ENCODE results near the gene SLC2A13.
"Not testable (repeated sequence)": the region's sequence is repeated elsewhere in the genome, so short reads cannot be mapped to it uniquely, and the experiment has no call there.

SLC2A13 gene

DNA sequence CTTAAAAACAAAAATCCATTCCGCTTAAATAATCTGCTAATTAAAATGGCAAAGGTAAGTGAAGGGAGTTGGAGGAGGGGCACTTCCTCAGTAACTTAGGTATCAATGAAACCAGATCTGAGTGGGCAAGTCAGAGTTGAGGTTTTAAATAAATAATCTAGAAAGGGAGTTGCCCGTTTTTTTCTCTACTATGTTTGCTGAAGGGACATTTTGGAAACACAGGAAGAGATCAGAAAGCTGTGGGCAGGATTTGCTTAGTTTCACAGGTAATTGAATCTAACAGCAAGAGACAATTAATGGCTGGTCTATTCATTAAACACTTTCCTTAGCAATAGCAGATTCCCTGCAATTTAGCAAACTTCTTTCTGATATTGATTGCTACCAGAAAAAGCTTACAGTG is 300.2 kb downstream of the SLC2A13 start:
- DNase-seq (ENCODE audit: low read depth) = no peak

DNA sequence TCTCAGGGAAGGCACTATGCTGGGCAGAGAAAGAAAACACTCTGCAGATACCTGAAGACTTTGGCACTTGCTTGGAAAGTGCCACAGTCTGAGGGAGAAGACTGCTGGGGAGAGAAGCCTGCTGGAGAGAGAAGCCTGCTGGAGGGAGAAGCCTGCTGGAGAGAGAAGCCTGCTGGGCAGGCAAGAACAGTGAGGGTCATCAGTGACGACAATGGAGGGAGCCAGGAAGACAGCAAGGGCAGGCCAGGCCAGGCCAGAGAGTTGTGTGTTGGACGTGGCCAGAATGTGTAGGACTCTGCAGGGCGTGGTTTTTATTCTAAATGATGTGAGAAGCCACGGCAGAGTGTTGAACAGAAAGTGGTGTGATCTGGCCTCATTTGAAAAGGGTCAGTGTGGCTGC is 301.0 kb downstream of the SLC2A13 start:
- DNase-seq (ENCODE audit: low read depth) = no peak

DNA sequence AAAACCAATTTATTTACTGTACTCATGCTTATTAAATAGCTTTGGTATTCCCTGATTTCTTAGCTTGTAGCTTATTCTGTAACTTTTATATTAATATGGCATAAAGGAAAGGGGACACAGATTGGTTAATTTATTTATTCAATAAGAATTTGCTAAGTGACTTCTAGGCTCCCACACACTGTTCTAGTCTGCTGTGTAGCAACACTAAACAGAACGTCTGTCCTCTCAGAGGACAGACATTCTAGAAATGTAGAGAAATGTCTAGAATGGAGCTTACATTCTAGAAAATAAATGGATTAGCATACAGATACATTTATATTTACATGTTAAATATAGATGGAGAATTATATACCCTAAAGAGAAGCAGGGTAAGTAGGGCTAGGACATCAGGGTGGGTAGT is 301.4 kb downstream of the SLC2A13 start:
- no peak for DNase-seq (ENCODE audit: low read depth)

DNA sequence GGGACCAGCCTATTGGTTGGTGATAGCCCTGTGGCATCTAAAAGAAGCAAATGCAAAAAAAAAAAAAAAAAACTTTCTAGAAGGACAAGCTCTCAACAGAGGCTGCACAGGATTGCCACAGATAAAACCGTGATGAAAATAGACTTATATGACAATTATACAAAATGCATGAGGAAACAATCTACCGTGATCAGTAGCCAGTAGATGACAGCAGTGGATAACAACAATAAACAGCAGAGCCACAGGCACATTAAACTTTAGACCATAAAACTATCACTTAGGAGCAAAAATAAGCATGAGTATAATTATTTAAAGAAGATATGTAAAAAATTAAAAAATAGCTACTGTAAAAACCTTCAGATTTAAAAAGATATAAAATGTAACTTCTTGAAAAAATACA is 302.7 kb downstream of the SLC2A13 start:
- DNase-seq (ENCODE audit: low read depth) = no peak

DNA sequence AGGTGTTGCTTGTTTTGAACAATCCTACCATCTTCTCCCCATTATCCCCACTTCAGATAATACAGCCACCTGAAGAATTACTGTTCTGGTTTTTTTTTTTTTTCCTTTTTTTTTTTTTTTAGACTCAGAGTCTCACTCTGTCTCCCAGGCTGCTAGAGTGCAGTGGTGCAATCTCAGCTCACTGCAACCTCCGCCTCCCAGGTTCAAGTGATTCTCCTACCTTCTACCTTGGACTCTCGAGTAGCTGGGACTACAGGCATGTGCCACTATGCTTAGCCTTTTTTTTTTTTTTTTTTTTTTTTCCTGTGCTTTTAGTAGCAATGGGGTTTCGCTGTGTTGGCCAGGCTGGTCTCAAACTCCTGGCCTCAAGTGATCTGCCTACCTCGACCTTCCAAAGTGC is 306.9 kb downstream of the SLC2A13 start:
- DNase-seq (ENCODE audit: low read depth) = no peak

DNA sequence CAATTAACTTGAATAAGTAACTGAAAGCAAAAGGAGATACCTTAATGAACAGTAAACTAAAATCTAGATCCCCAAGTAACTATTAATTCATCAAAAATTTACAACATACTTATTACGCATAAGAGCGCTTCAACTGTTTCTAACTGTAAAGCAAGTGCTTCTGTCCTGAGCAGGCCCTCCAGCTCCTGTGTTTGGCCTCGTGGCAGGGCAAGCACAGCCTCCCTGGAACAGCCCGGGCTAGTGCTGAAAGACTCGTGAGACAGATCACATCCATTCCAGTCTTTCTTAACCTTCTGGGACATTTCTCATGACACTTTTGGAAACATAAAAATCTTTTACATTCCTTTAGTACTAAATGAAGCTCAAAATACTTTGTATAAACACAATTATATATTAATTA is 307.5 kb downstream of the SLC2A13 start:
- no peak for DNase-seq (ENCODE audit: low read depth)

DNA sequence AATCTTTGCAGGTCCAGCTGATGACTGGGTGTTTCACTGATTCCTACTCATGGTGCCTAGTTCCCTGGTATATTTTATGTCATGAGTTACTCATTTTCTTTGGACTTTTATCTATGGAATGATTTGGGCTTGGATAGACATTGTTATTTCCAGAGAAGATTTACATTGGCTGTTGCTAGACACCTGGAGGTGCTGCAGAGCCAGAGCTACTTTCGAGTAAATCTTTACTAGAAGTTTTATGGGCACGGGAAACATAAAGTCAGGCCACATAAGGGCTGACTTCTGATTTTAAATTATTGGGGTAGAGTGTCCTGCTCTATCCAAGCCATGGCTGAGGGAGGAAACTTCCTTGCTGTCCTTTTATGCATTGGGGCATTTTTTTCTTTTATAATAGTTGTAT is 310.4 kb downstream of the SLC2A13 start:
- DNase-seq (ENCODE audit: low read depth) = no peak

DNA sequence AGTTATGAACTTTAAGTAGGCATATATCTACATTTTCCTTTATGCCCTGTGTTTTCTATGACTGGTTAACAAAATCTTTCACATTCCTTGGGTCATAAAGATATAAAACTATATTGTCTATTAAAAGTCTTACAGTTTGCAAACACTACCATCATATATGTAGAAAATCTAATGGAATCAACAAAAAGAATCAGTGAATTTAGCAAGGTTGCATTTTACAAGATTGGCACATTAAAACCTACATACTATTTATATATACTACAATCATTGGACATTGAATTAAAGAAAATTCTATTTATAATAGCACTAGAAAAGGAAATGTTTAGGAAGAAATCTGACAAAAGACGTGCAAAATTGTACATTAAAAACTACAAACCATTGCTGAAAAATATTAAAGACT is 312.9 kb downstream of the SLC2A13 start:
- no peak for DNase-seq (ENCODE audit: low read depth)

DNA sequence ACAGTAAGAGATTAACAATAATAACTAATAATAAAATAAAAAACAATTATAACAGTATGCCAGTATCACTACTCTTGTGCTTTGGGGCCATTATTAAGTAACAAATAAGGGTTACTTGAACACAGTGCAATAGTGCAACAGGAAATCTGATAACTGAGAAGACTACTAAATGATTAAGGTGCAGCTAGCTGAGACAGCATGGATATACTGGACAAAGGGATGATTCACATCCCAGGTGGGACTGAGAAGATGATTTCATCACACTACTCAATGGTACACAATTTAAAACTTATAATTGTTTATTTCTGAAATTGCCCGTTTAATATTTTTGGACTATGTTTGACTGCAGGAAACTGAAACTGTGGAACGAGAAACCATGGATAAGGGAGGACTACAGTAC is 317.6 kb downstream of the SLC2A13 start:
- no peak for DNase-seq (ENCODE audit: low read depth)

DNA sequence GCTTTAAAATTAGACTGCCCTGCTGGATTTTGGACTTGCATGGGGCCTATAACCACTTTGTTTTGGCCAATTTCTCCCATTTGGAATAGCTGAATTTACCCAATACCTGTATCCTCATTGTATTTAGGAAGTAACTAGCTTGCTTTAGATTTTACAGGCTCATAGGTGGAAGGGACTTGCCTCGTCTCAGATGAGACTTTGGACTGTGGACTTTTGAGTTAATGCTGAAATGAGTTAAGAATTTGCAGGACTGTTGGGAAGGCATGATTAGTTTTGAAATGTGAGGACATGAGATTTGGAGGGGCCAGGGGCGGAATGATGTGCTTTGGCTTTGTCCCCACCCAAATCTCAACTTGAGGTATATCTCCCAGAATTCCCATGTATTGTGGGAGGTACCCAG is 320.1 kb downstream of the SLC2A13 start:
- DNase-seq (ENCODE audit: low read depth) = not testable (repeated sequence)

DNA sequence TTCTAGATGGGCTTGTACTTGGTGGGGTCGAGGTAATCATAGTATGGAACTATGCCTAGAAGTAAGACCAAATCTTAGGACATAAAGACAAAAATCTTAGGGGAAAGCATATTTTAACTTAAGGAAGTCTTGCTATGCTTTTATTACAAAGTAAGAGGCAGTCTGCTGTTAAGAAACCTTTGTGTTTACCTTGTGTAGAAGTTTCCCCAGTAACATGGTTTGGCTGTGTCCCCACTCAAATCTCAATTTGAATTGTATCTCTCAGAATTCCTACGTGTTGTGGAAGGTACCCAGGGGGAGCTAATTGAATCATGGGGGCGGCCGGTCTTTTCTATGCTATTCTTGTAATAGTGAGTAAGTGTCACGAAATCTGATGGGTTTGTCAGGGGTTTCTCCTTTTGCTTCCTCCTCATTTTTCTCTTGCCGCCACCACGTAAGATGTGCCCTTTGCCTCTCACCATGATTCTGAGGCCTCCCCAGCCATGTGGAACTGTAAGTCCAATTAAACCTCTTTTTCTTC is 323.8 kb downstream of the SLC2A13 start:
- no peak for DNase-seq (ENCODE audit: low read depth)

DNA sequence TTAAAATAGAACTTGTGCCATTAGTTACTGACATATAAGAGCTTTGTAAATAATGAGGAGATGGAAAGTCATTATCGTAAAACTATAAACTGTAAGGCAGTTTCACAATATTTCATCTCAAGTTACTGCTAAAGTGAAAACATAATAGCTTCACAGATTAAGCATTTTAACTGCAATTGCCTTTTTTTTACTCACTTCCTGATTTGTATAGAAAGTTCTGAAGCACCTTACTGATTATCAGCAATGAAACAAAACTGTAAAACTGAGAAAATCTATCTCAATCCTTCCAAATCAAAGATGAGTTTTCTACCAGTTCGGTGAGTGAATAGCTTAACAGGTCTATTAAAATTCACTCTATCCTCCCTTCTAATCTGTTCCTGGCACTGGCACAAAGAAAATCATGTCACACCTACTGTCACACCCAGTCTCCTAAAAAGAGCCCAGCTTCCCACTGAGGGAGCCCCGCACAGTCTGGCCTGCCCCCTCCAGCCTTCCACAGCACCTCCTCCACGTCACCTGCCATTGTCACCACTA is 324.9 kb downstream of the SLC2A13 start:
- no peak for DNase-seq (ENCODE audit: low read depth)

DNA sequence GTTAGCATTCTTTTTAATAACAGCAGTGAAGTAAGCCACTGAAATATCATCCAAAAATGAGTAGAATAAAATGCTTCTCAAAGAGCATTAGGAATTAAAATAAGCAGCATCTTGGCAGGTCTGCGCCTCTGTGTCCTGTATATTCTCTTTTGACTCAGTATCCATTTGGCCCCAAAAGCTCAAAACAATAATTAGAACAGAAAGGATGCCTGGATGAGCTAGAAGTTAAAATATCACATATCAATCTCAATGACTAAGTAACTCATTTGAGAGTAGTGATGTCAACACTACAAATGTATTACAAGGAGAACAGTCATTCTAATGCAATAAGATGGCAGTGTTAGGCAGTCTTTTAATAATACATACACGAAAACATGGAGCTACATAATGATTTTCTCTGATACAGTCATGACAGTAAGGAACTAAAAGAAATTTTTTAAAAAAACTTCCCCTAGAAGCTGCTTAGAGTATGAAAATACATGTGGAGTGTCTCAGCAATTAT is 325.4 kb downstream of the SLC2A13 start:
- DNase-seq (ENCODE audit: low read depth) = no peak

DNA sequence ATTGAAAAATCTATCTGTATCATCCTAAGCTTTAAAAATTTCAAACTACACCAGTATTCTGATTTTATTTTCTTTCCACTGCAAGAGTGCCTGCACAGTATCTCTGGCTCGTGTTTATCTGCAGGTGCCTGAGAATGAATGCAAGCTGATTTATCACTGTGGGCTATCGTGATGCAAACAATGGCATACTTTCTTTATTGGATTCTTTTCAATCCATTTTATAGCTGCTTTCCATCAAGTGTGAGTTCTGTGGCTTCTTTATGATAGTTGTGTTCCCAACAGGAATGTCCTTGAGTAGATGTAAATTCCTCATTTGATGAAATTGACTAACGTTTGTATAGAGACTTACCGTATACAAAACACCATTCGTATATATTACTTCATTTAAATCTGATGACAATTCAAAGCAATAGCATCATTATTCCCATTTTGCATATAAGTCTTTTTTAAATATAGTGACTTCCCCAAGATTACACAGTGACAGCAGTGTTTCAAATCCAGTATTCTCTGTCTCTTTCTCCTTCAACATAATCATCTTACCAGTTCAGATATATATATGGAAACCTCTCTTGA is 326.0 kb downstream of the SLC2A13 start:
- no peak for DNase-seq (ENCODE audit: low read depth)

DNA sequence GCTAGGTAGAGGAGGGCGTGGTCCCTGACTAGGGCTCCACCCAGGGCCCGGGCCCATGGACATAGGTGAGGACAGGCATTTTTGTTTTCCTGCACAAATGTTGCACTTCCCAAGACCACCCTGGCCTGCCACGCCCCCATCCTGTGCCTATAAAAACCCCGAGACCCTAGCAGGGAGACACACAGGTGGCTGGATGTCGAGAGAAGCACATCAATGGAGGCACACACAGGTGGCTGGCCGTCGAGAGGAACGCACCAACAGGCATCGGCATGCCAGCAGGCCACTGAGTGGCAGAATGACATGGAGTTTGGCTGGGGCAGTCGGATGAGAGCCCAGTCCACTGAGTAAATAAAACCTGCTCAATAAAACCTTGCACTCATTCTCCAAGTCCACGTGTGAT is 328.4 kb downstream of the SLC2A13 start:
- DNase-seq (ENCODE audit: low read depth) = no peak

DNA sequence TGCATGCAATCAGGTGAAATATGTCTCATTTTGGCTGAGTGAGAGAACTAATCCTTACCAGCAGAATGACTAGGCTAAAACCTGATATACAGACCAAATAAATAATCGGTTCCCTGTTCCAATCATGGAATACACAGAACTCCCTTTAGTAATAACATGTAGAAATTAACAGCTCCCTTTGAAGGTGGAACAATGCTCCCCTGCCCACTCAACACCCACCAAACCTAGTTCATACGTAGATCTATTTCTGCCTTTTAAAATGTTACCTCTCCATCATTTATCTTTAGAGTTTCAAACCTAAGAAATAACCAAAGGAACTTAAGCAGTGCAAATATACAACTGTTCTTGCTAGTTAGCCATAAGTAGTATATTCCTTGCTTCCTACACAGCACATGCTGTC is 332.6 kb downstream of the SLC2A13 start:
- DNase-seq (ENCODE audit: low read depth) = no peak

DNA sequence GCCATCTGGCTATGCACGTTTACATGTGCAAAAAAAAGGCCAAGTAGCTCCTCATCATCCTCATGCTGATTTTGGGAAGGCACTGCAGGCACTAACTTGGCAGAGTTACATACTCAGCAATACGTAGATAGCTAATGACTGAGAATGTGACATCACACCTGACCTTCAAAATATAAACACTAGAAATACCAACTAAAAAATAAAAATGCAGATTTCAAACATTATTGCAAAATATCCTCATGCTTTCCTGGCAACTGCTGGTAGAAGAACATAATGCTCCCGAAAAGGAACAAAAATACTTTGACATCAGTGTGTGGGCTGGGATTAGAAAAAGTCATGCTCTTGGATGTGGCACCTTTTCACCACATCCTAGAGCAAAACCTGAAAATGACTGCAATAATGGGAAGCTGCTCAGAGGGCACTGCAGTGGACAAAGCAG is 333.0 kb downstream of the SLC2A13 start:
- DNase-seq (ENCODE audit: low read depth) = no peak

DNA sequence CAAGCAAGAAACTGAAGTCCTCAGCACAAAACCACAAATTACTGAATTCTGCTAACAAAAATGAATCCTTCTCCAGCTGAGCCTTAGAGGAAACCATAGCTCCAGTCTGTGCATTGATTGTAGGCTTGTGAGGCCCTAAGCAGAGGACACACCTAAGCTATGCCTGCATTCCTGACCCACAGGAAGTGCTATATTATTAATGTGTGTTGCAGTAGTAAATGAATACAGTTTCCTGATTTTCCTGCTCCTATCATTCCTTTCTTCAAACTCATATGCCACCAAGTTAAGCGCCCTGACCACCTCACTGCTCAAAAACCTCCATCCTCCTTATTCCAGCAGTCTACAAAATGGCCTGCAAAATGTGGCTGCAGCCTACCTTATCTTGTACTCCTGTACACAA is 334.4 kb downstream of the SLC2A13 start:
- no peak for DNase-seq (ENCODE audit: low read depth)

DNA sequence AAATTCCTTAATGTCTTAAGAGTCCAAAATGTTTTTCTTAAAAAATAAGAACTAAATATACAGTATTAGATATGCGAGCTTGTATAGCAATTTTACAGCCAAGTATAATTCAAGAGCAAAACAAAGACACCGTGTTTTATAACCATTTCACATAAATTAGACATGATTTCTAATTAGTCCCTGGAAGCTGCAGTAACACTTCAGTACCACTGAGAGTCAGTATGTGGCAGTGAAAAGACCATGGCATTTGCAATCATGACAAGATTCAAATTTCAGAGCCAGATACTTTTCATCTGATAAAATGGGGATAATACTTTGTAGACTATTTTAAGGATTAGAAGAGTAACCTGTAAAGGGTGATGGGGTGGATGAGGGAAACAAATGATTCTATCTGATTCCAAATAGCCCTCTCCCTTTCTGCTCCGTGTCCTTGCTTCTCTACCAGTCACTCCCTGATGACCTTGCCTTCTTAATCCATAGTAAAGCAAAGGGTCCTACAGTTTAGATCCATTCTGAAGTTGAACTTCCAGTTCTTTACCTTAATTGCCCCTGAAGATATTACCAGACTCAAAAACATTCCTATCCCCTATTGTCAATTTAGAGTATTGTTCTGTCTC is 340.8 kb downstream of the SLC2A13 start:
- peak; percentile 3 for DNase-seq (ENCODE audit: low read depth)

DNA sequence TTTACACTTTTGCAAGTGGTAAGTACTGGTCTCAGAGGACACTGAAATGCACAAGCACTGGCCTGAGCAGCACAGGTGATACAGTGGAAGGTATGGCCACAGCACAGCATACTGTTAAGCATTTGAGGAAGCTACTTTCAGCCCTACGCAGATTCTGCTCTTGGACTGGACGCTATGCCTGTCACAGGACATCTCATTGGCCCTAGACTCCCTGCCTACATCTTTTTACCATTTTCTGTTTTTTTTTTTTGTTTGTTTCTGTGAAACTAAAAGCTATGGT is 342.1 kb downstream of the SLC2A13 start:
- no peak for DNase-seq (ENCODE audit: low read depth)

DNA sequence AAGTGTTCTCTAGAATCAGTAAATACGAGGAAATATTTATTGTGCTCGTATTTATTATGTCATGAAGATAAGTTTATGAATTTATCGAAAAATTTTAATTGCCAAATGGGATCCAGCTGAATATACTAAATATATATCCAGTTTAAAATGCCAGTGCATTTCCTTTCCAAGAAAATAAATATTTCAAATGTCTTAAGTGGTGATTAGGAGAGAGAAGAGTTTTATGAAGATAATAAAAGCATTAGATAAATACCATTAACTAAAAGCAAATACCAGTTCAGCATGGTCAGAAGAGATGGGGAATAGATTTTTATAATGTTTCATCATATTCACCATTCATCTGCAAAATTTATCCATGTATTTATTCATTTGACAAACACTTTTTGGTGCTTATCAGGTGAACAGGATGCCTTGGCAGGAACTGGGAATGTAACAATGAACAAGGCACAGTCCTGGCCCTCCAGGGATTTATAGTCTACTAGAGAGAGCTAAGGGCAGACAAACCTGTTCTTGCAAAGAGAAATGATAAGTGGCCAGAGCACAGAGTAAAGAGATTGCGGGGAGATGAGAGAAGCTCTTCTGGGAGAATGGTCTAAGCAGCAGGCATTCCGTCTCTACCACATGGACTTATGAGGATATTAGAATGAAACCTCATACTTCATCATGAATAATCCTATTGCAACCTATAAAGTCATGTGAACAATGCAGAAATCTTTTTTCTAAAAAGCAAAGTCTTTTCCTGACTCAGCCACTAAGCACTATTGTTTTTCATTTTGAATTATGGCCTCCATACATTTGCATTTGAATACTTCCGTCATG is 342.6 kb downstream of the SLC2A13 start:
- DNase-seq (ENCODE audit: low read depth) = no peak

DNA sequence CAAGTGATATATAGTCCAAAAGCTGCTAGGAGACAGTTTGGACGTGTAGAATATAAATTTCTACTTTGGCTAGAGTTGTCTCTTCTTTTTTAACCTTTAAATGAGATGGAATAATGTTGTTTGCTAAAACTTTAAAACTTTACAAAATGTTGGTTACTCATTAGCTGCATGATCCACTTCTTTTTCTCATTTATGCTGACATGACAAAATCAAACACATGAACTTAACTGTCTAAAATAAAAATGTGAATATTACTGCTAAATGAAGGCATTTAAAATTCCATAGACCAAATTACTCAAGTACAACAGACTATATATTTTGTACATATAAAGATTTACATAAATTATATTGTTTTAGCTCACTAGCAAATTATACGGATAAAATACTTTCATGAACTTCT is 350.4 kb downstream of the SLC2A13 start:
- no peak for DNase-seq (ENCODE audit: low read depth)

DNA sequence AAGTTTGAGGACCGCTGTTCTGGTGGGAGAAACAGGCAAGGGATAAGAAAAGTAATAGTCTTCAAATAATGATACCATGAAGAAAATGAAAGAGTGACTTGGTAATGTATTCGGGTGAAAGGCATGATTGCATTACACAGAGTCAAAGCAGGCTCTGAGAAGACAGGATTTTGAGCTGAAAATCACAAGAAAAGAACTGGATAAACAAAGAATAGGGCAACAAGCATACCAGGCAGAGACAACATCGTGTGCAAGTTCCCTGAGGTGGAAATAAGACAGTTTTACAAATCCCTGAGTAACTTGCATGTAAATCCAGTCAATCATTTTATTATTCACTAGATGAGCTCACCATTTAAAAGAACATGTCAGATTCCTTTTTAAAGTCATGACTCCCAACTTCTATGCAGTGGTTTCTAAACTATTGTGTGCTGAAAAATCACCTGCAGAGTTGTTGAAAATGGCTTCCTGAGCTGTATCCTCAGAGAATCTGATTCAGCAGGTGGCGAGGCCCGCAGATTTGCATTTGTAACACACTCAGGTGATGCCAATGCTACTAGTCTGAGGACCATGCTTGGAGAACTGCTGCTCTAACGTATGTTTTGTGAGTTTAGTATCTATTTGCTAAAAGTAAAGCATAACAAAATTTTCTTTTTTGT is 353.3 kb downstream of the SLC2A13 start:
- DNase-seq (ENCODE audit: low read depth) = no peak

Data from GM04503 (cell line).